ENCODE results near the gene ABCD2.
A peak's percentile ranks its signal among the peaks of the same experiment; 100 is the strongest.

ABCD2 gene

GRCh38 chr12:39622306-39622705, 2.7 kb upstream of the ABCD2 start:
- POLR2A ChIA-PET = no interaction called here
- CTCF ChIA-PET = no interaction called here
- no peak for TF ChIP-seq CTCF (IDR thresholded peaks at IDR 0.05; ENCODE audit: insufficient read depth, low read length, missing control alignments)
- no peak overlapping the region for H3K4me3 ChIP-seq (ENCODE audit: low read depth, low read length)
- no peak for DNase-seq (ENCODE audit: low read depth, low spot score)

DNA sequence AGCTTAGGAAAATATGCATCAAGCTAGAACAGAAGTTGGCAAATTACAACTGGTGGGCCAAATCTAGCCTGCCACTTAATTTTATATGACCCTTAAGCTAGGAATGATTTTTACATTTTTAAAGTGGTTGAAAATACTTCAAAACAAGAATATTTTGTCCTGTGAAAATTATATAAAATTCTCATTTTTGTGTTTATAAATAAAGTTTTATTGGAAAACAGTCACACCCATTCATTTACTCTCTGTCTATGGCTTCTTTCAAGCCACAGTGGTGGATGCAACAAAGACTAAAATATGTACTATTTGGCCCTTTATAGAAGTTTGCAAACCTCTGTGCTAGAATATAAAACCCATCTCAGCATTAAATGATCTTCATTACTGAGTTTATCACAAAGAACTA, 2.1 kb upstream of the ABCD2 start:
- TF ChIP-seq CTCF (IDR thresholded peaks at IDR 0.05; ENCODE audit: insufficient read depth, low read length, missing control alignments) = no peak
- no peak overlapping the region for H3K4me3 ChIP-seq (ENCODE audit: low read depth, low read length)
- ChIA-PET POLR2A (no interaction called here), CTCF (no interaction called here)
- DNase-seq (ENCODE audit: low read depth, low spot score) = no peak

DNA sequence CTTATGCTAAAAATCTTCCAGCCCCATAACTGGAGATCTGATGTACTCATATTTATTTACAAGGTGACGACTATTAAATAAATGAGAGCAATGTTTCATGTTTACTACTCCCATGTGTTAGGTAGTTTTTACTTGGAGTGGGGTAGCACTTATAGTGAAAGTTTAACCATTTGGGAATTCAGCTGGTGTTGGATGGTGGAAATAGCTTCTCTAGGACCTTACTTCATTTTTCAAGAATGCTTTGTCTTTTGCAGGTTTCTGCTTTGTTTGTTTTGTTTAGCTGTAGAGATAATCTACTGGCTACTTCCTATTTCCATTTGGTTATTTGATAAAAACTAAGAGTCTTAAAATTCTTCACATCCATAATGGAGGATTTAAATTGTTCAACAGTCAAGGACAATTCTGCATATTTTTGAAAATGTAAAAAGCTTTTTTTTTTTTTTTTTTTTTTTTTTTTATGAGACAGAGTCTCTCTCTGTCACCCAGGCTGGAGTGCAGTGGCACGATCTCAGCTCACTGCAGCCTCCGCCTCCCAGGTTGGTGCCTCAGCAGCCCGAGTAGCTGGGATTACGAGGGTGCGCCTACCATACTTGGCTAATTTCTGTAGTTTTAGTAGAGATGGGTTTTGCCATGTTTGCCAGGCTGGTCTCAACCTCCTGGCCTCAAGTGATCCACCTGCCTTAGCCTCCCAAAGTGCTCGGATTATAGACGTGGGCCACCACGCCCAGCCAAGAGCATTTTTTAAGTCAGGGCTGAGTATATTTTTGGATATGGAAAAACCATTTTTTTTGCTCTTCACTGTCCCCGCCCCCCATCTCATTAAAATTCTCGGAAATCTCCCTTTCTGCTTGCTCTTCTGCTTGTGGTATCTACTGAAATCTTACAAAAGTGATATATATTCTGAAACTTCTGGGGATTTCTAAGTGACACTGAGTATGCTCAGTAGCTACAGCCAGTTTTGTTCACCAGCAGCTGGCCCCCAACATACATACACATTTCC, 1.4 kb upstream of the ABCD2 start:
- POLR2A ChIA-PET = no interaction called here
- H3K4me3 ChIP-seq (ENCODE audit: low read depth, low read length) = peak overlapping the region; percentile 59
- CTCF ChIA-PET = no interaction called here
- no peak for TF ChIP-seq CTCF (IDR thresholded peaks at IDR 0.05; ENCODE audit: insufficient read depth, low read length, missing control alignments)
- no peak for DNase-seq (ENCODE audit: low read depth, low spot score)

GRCh38 chr12:39619316-39619659, 315 bp downstream of the ABCD2 start:
- CTCF ChIA-PET = interaction anchor here (0.9 kb wide), 1 partner anchor 487 kb away, joined by 3 read pairs; the partner anchor contains the start of gene SLC2A13

GRCh38 chr12:39618701-39619100, 902 bp downstream of the ABCD2 start:
- POLR2A ChIA-PET = no interaction called here
- DNase-seq (ENCODE audit: low read depth, low spot score) = no peak
- no peak for TF ChIP-seq CTCF (IDR thresholded peaks at IDR 0.05; ENCODE audit: insufficient read depth, low read length, missing control alignments)
- CTCF ChIA-PET = no interaction called here
- no peak overlapping the region for H3K4me3 ChIP-seq (ENCODE audit: low read depth, low read length)

More at GRCh38 chr12:39619316-39619659, 315 bp downstream of the ABCD2 start:
- POLR2A ChIA-PET = interaction anchor here (0.7 kb wide), 1 partner anchor 8 kb away, joined by 3 read pairs; no protein-coding TSS in a partner anchor
- peak overlapping the region; percentile 59 for H3K4me3 ChIP-seq (ENCODE audit: low read depth, low read length)
- TF ChIP-seq CTCF (IDR thresholded peaks at IDR 0.05; ENCODE audit: insufficient read depth, low read length, missing control alignments) = no peak
- no peak for DNase-seq (ENCODE audit: low read depth, low spot score)

DNA sequence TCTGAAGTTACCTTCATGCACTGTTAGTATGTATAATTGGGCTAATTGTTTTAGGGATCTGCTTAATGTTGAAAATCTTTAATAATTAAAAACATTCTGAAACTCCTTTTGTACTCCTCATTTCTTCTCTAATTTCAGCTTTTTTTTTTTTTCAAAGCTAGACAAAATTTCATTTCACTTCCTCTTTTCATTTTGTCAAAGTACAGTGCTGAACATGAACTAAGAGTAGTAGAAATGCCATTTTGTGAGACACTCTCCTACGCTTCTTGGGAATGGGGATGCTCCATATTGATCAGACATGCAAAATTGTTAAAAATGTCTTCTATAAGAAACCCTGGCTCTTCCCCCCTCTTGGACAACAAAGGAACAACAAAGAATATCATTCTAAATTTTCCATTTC, 1.7 kb downstream of the ABCD2 start:
- no peak for TF ChIP-seq CTCF (IDR thresholded peaks at IDR 0.05; ENCODE audit: insufficient read depth, low read length, missing control alignments)
- ChIA-PET CTCF (no interaction called here), POLR2A (no interaction called here)
- no peak for DNase-seq (ENCODE audit: low read depth, low spot score)
- H3K4me3 ChIP-seq (ENCODE audit: low read depth, low read length) = no peak overlapping the region

Data from AG04449 (cell line).